ENCODE data around the gene CNNM3. TPM values are rescaled to one million over a fixed set of nuclear protein-coding genes. Genes with fewer than 3 reads are reported as not detected.

The CNNM3 gene
- total and polyA plus RNA-seq, 4 donors = 7.2 to 31.4 (median 14.6) TPM

GRCh38 chr2:96876269-96877041 lies 60.4 kb downstream of the CNNM3 start:
- WGBS, 2 donors = 90 to 92% methylated on average over 16 of the region's 16 CpGs
- H3K27me3 ChIP-seq (ENCODE audit: control insufficient read depth in 3 of 3, insufficient read depth in 3 of 3, low read length in 2 of 3) = no peaks in the 10 kb centered on the region
- DNase-seq = no peak
- TF ChIP-seq CTCF (IDR thresholded peaks at IDR 0.05; ENCODE audit: control extremely low read depth, extremely low read depth) = no peak
- ATAC-seq (ENCODE audit: insufficient read depth, low FRiP score) = no peak
- no peak overlapping the region for H3K27ac ChIP-seq (ENCODE audit: low read depth in 1 of 2, low read length in 1 of 2)
- no peak overlapping the region for H3K9ac ChIP-seq (ENCODE audit: insufficient read depth in 1 of 2, low read length in 2 of 2)
- no peaks in the 10 kb centered on the region for H3K9me3 ChIP-seq (ENCODE audit: control insufficient read depth in 4 of 4, insufficient read depth in 3 of 4, low read length in 3 of 4)
- no peaks in the 10 kb centered on the region for H3K36me3 ChIP-seq (ENCODE audit: control insufficient read depth in 4 of 4, insufficient read depth in 4 of 4, low read length in 4 of 4)
- peaks cover 0 to 31% (median 5%) of the 10 kb centered on the region in 5 donors for H3K4me1 ChIP-seq (ENCODE audit: control insufficient read depth in 5 of 5, insufficient read depth in 5 of 5, low read length in 5 of 5)
- no peak overlapping the region for H3K4me3 ChIP-seq

- TF ChIP-seq CTCF (IDR thresholded peaks at IDR 0.05; ENCODE audit: control extremely low read depth, extremely low read depth) = no peak
- no peak overlapping the region for H3K9ac ChIP-seq (ENCODE audit: insufficient read depth in 1 of 2, low read length in 2 of 2)
- WGBS, 2 donors = 86 to 94% methylated on average over 6 of the region's 6 CpGs
- H3K4me1 ChIP-seq (ENCODE audit: control insufficient read depth in 5 of 5, insufficient read depth in 5 of 5, low read length in 5 of 5) = peaks cover 0 to 36% (median 7%) of the 10 kb centered on the region in 5 donors
- H3K27ac ChIP-seq (ENCODE audit: low read depth in 1 of 2, low read length in 1 of 2) = no peak overlapping the region
- DNase-seq (no peak), ATAC-seq (ENCODE audit: insufficient read depth, low FRiP score) (no peak)
- no peaks in the 10 kb centered on the region for H3K36me3 ChIP-seq (ENCODE audit: control insufficient read depth in 4 of 4, insufficient read depth in 4 of 4, low read length in 4 of 4)
- H3K9me3 ChIP-seq (ENCODE audit: control insufficient read depth in 4 of 4, insufficient read depth in 3 of 4, low read length in 3 of 4) = no peaks in the 10 kb centered on the region
- no peaks in the 10 kb centered on the region for H3K27me3 ChIP-seq (ENCODE audit: control insufficient read depth in 3 of 3, insufficient read depth in 3 of 3, low read length in 2 of 3)
- H3K4me3 ChIP-seq = no peak overlapping the region
Measured at GRCh38 chr2:96877042-96877451, 61.0 kb downstream of the CNNM3 start.

- WGBS, 2 donors = 86 to 91% methylated on average over 15 of the region's 15 CpGs
- ATAC-seq (ENCODE audit: insufficient read depth, low FRiP score) (no peak), DNase-seq (no peak)
- Histone ChIP-seq H3K9me3 (ENCODE audit: control insufficient read depth in 4 of 4, insufficient read depth in 3 of 4, low read length in 3 of 4) (no peaks in the 10 kb centered on the region), H3K36me3 (ENCODE audit: control insufficient read depth in 4 of 4, insufficient read depth in 4 of 4, low read length in 4 of 4) (no peaks in the 10 kb centered on the region), H3K27ac (ENCODE audit: low read depth in 1 of 2, low read length in 1 of 2) (no peak overlapping the region), H3K4me3 (no peak overlapping the region), H3K4me1 (ENCODE audit: control insufficient read depth in 5 of 5, insufficient read depth in 5 of 5, low read length in 5 of 5) (peaks cover 0 to 40% (median 7%) of the 10 kb centered on the region in 5 donors), H3K9ac (ENCODE audit: insufficient read depth in 1 of 2, low read length in 2 of 2) (no peak overlapping the region), H3K27me3 (ENCODE audit: control insufficient read depth in 3 of 3, insufficient read depth in 3 of 3, low read length in 2 of 3) (no peaks in the 10 kb centered on the region)
- TF ChIP-seq CTCF (IDR thresholded peaks at IDR 0.05; ENCODE audit: control extremely low read depth, extremely low read depth) = no peak
Measured at GRCh38 chr2:96877631-96878092, 61.6 kb downstream of the CNNM3 start.

Data from lung (tissue), 12 donors.